Measurements from ENCODE around the gene GHR. TPM values are rescaled to one million over a fixed set of nuclear protein-coding genes. Genes with fewer than 3 reads are reported as not detected.

The GHR gene
- total RNA-seq, 4 donors from 2014 or later: 10.9 to 14.9 (median 14.2) TPM

- Histone ChIP-seq H3K27me3 (no peaks in the 10 kb centered on the region), H3K4me1 (peaks cover 12 to 25% of the 10 kb centered on the region in 2 donors), H3K4me3 (replicated peaks in 1 of 3) (no peak overlapping the region), H3K36me3 (no peaks in the 10 kb centered on the region), H3K27ac (peak overlapping the region in 2 of 3 donors; percentile 20 to 69), H3K9me3 (no peaks in the 10 kb centered on the region)
- DNase-seq: peak in 1 of 2 donors; percentile 39
- TF ChIP-seq CTCF (IDR thresholded peaks at IDR 0.05) (no peak), POLR2A (IDR thresholded peaks at IDR 0.05) (no peak)
- intact Hi-C loops (cut with DNase I): no loop called here
- WGBS, 2 donors: 97 to 98% methylated on average over 1 of the region's 1 CpG
Measured at GRCh38 chr5:42600441-42600840, 177.2 kb downstream of the GHR start.

- intact Hi-C loops (cut with DNase I): no loop called here
- no peak for DNase-seq
- no peak overlapping the region for H3K27ac ChIP-seq
Measured at GRCh38 chr5:42604171-42604711, 181.0 kb downstream of the GHR start.

GRCh38 chr5:42605490-42605889, 182.3 kb downstream of the GHR start:
- no peaks in the 10 kb centered on the region for H3K9me3 ChIP-seq
- H3K27ac ChIP-seq: no peak overlapping the region
- no peak overlapping the region for H3K4me3 ChIP-seq (replicated peaks in 1 of 3)
- peaks cover 0 to under 1% of the 10 kb centered on the region in 2 donors for H3K4me1 ChIP-seq
- H3K27me3 ChIP-seq: no peaks in the 10 kb centered on the region
- no peak for DNase-seq
- no peaks in the 10 kb centered on the region for H3K36me3 ChIP-seq
- TF ChIP-seq POLR2A (IDR thresholded peaks at IDR 0.05) (no peak), CTCF (IDR thresholded peaks at IDR 0.05) (no peak)
- intact Hi-C loops (cut with DNase I): no loop called here
- 63 to 77% methylated on average over 2 of the region's 2 CpGs for WGBS, 2 donors

More at GRCh38 chr5:42604171-42604711, 181.0 kb downstream of the GHR start:
- H3K27me3 ChIP-seq: no peaks in the 10 kb centered on the region
- TF ChIP-seq CTCF (IDR thresholded peaks at IDR 0.05) (no peak), POLR2A (IDR thresholded peaks at IDR 0.05) (no peak)
- H3K4me3 ChIP-seq (replicated peaks in 1 of 3): no peak overlapping the region
- H3K36me3 ChIP-seq: no peaks in the 10 kb centered on the region
- H3K4me1 ChIP-seq: peaks cover 9 to 12% of the 10 kb centered on the region in 2 donors
- no peaks in the 10 kb centered on the region for H3K9me3 ChIP-seq

GRCh38 chr5:42606464-42606869, 183.2 kb downstream of the GHR start:
- intact Hi-C loops (cut with DNase I): no loop called here
- Histone ChIP-seq H3K4me3 (replicated peaks in 1 of 3) (no peak overlapping the region), H3K36me3 (no peaks in the 10 kb centered on the region), H3K27me3 (no peaks in the 10 kb centered on the region), H3K9me3 (no peaks in the 10 kb centered on the region), H3K27ac (no peak overlapping the region), H3K4me1 (no peaks in the 10 kb centered on the region)
- WGBS, 2 donors: 87 to 97% methylated on average over 4 of the region's 4 CpGs
- no peak for DNase-seq
- TF ChIP-seq POLR2A (IDR thresholded peaks at IDR 0.05) (no peak), CTCF (IDR thresholded peaks at IDR 0.05) (no peak)

- Histone ChIP-seq H3K9me3 (no peaks in the 10 kb centered on the region), H3K27me3 (no peaks in the 10 kb centered on the region), H3K36me3 (no peaks in the 10 kb centered on the region), H3K27ac (no peak overlapping the region), H3K4me3 (replicated peaks in 1 of 3) (no peak overlapping the region), H3K4me1 (no peaks in the 10 kb centered on the region)
- no peak for TF ChIP-seq CTCF (IDR thresholded peaks at IDR 0.05)
- no peak for TF ChIP-seq POLR2A (IDR thresholded peaks at IDR 0.05)
- intact Hi-C loops (cut with DNase I): no loop called here
- 96 to 98% methylated on average over 1 of the region's 1 CpG for WGBS, 2 donors
- no peak for DNase-seq
Measured at GRCh38 chr5:42611437-42611836, 188.2 kb downstream of the GHR start.
